GM12875 (cell line): Measurements from ENCODE around the gene MLYCD.

Experiments used
- H3K4me3 ChIP-seq: one replicate; pipeline ENCODE4 v1.5.1; 2011; ENCODE audit warnings: low read depth, low read length, control low read depth
- TF ChIP-seq, protein P1 (sequence below): IDR thresholded peaks from 2 replicates; pipeline ENCODE4 v1.5.1; 2011; ENCODE audit warnings: low read depth, mild to moderate bottlenecking, control low read depth, inconsistent platforms, low read length, moderate library complexity, borderline replicate concordance; ENCODE audit not compliant: insufficient read depth

The MLYCD gene

DNA sequence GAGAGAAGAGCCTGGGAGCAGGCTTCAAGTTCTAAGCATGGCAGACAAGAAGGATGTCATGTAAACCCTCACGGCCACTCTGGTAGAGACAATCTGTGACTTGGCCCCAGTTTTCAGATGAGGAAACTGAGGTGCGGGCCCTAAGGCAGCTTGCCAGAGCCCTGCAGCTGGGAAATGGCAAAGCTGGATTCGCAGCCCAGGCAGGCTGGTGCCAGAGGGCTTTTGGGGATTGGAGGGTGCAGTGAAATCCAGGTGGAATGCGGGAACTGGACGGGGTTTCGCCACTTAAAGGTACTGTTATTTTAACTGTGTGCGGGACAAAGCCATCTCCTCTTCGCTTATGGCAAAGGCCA is 53.6 kb downstream of the MLYCD start:
- TF ChIP-seq, protein P1, sequence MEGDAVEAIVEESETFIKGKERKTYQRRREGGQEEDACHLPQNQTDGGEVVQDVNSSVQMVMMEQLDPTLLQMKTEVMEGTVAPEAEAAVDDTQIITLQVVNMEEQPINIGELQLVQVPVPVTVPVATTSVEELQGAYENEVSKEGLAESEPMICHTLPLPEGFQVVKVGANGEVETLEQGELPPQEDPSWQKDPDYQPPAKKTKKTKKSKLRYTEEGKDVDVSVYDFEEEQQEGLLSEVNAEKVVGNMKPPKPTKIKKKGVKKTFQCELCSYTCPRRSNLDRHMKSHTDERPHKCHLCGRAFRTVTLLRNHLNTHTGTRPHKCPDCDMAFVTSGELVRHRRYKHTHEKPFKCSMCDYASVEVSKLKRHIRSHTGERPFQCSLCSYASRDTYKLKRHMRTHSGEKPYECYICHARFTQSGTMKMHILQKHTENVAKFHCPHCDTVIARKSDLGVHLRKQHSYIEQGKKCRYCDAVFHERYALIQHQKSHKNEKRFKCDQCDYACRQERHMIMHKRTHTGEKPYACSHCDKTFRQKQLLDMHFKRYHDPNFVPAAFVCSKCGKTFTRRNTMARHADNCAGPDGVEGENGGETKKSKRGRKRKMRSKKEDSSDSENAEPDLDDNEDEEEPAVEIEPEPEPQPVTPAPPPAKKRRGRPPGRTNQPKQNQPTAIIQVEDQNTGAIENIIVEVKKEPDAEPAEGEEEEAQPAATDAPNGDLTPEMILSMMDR: no peak
- H3K4me3 ChIP-seq: no peak overlapping the region

DNA sequence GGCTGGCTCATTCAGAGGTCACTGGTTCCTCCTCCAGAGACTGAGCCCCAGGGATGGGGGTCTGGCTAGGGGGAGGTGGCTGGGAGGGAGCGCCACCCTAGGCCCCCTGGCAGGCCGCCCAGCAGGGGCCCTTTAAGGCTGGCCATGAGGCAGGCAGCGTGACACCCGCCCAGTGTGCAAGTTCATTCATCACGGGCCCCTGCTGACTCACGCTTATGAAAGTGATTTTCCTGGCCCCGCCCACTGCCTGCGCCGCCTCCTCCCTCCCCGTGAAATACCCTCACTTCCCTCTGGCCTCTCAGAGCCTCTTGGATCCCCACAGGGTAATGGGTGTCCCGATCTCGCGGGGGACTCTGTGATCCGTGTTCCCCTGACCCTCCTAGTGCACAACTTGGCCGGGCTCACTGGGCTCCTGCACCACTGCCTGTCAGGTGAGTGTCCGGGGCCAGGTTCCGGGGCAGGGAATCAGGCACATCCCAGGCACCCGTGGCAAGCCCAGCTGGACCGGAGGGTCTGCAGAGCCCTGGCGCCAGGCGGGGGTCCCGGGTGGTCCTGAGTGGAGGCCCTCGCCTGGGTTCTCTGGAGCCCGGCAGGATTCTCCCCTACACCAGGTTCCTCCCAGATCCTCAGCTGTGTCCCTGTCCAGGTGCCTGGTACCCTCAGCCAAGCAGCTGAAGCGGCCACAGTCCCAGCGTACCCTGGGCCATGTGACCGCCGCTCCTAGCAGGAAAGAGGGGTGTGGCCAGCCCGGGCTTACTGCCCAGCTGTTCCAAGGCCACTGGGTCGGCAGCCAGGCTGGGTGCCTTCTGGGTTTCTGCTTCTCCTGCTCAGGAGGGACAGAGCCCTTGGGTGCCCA is 54.3 kb downstream of the MLYCD start, which contains the start of gene OSGIN1:
Gene OSGIN1, plus strand, starts transcription at position 301 of the 856 bp plus-strand sequence. CDS start 4,432 bp downstream, outside the sequence.
- TF ChIP-seq, protein P1: no peak
- no peak within 1 kb of the TSS for H3K4me3 ChIP-seq

DNA sequence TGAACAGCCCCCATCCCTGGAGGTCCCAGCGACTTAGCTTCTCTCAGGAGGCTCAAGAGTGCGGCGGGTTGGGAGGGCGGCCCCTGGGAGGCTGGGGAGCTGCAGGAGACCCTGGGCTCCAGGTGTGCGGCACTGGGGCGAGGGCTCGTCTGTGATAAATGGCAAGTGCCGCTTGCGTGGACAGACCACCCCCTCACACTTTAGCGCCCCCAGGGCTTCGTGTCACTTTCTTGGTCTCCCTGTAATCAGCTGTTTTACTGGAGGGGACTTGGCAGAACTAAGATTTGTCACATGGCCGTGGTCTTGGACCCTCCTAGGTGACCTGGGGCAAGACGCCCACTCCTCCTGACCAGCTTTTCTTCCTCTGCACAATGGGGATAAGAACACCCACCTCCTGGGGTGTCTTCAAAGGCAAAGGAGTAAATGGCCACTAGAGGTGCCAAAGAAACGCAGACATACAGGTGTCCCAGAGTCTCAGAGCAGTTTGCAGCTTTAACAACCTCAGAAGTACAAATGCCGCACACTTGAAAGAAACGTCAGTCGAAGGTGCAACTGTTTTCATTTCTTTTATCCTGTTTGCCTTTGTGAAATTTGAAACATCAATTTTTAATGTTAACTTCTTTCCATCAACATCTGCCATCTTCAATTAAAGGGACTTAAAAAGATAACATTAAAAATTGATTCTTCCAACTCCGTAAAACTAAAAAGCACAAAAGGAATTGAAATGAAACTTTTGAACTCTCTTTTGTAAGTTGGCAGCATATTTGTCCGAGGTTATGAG is 55.1 kb downstream of the MLYCD start:
- TF ChIP-seq, protein P1: peak; percentile 52; the same call in 1 of the 2 replicates
- no peak overlapping the region for H3K4me3 ChIP-seq

DNA sequence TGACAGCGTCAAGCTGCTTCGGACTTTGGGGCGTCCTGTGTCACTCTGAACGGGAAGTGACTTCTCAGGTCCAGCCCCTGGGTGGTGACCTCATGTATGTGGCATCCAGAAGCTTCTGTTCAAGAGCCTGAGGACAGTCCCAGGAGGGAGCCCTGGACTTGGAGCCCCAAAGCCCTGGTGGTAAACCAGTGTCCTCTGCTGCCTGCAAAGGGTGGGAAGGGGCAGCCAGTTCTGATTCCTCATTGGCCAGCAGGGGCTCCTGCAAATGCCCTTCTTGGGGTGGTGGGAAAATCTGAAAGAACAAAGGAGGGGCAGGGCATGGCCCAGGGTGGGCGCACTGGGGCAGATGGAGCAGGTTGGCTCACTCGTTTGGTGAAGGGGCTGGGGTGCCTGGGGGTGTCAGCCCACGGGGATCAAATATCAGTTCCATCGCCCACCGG is 55.7 kb downstream of the MLYCD start:
- no peak overlapping the region for H3K4me3 ChIP-seq
- TF ChIP-seq, protein P1: no peak

DNA sequence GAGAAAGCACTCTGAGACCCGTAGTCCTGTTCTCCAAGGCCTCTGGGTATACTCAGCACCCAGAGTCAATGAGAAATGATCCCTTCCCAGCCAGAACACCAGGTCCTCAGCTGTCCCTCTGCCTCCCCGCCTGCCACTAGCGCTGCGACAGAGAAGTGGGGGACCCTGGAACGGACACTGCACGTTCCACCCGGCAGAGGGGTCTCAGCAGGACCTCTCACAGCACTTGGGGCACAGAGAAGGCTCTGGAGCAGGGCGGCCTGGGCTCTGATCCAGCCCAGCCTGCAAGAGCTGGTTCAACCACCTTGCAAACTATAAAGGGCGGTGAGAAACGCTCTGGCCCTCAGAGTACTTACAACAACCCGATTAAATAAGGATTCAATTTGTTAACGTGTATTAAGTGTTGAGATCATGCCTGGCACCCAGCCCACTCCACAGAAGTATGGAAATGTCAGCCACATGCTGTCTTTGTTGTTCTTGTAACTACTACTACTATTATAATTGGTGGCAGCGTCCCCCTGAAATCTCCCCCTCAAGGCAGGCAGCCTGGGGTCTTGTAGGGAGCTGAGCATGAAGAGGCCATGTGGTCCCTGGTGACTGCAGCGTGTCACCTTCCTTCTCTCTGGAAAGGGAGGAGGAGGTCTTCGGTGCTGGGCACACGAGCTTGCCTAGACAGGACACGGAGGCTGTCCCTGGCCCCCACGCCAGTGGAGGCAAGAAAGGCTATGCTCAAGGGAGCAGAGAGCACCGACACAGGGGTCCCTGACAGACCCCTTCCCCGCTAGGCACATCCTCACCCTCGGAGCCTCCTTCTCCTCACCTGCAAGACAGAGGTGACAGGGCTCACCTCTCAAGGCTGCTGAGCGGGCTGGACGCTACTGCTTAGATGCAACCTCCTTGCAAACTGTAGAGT is 56.6 kb downstream of the MLYCD start:
- no peak overlapping the region for H3K4me3 ChIP-seq
- TF ChIP-seq, protein P1: no peak

DNA sequence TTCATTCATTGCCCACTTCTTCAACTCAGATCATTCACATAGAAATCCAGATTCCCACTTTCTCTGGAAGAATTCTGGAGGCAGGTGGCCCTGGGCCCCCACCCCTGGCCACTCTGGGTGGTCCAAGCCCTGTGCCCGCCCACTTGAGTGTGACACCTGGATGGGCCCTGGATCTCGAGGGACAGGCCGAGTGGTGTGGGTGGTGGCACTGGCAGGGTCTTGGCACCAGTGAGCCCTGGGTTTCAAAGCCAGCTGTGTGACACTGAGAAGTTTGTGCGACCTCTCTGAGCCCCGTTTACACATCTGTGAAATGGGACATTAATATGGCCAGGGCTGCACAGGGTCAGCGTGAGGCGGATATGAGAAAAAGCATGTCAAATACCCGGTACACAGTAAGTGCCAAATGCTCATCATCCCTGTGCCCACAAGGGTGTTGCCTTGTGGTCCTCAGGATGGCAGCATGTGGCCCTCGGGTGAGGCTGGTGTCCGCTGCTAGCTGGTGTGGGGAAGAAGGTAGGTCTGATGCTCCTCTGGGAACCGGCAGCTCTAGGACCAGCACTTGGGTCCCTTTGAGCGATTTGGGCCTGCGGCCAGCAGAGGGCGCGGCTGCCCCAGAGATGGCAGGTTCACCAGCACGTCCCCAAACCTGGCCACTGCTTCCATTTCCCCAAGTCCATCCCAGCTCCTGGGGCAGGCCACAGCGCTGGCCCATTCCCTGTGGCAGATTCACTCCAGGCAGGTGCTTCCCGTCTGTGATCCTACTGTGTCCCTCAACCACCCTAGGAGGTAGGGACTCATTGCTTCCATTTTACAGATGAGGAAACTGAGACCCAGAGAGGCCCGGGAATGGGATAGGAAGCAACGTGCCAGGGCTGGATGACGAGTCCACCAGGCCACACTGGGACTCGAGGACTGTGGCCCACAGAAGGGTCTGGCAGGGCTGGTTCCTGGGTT is 57.7 kb downstream of the MLYCD start:
- H3K4me3 ChIP-seq: no peak overlapping the region
- TF ChIP-seq, protein P1: peak; percentile 94
